GM12872 (cell line): ENCODE data around the gene ACVR1B.

Experiments used
- CTCF ChIP-seq: IDR thresholded peaks from 3 replicates; pipeline ENCODE4 v1.5.1; 2011; ENCODE audit warnings: low read depth, mild to moderate bottlenecking, low read length, moderate library complexity; ENCODE audit not compliant: insufficient read depth

ACVR1B gene

GRCh38 chr12:51948066-51948465 lies 3.4 kb upstream of the ACVR1B start:
- no peak for TF ChIP-seq CTCF

GRCh38 chr12:51949342-51950030 lies 2.0 kb upstream of the ACVR1B start:
- TF ChIP-seq CTCF: no peak

GRCh38 chr12:51950682-51951198 lies 759 bp upstream of the ACVR1B start:
- no peak for TF ChIP-seq CTCF

- TF ChIP-seq CTCF: no peak
These were observed 584 bp downstream of the ACVR1B start for GRCh38 chr12:51951843-51952722.

- no peak for TF ChIP-seq CTCF
These were observed 1.6 kb downstream of the ACVR1B start for GRCh38 chr12:51953089-51953488.

- no peak for TF ChIP-seq CTCF
These were observed 2.4 kb downstream of the ACVR1B start for GRCh38 chr12:51953864-51954263.

- TF ChIP-seq CTCF: no peak
These were observed 3.3 kb downstream of the ACVR1B start for GRCh38 chr12:51954561-51955361.
